GM10248 (cell line): ENCODE data around the gene SIDT1.

ENCODE experiments used
- CTCF ChIA-PET: fragments of 300-600 bp; sonication (Branson Sonifier 250); formaldehyde crosslinking; extraction: SDS; loops from one replicate; lab custom pipeline; 2021; ENCODE audit warnings: antibody characterized with exemption; lab: Yijun Ruan, JAX
- POLR2A ChIA-PET: fragments of 350-650 bp; sonication (Branson Sonifier 250); formaldehyde crosslinking; extraction: SDS; loops from one replicate; lab custom pipeline; 2020; ENCODE audit warnings: antibody characterized with exemption; lab: Yijun Ruan, JAX
- DNase-seq: peaks from one replicate; pipeline ENCODE4 v3.0.0; 2012; ENCODE audit errors: extremely low spot score
- CTCF ChIP-seq: IDR thresholded peaks from 2 replicates; pipeline ENCODE4 v1.5.1; 2012; ENCODE audit warnings: mild to moderate bottlenecking, low read depth; ENCODE audit errors: extremely low read depth, missing control alignments, control extremely low read depth

The SIDT1 gene

GRCh38 chr3:113589971-113590370 lies 57.6 kb downstream of the SIDT1 start:
- CTCF ChIA-PET = interaction anchor here (0.8 to 2.7 kb wide), 6 partner anchors 12 to 104 kb away, joined by 3 to 12 read pairs (median 3); partner anchors contain the start of gene SPICE1
- TF ChIP-seq CTCF = no peak
- no peak for DNase-seq
- POLR2A ChIA-PET = no interaction called here

- CTCF ChIA-PET = no interaction called here
- TF ChIP-seq CTCF = no peak
These were observed 58.6 kb downstream of the SIDT1 start for GRCh38 chr3:113590983-113591382.

GRCh38 chr3:113594066-113594465 lies 61.7 kb downstream of the SIDT1 start:
- TF ChIP-seq CTCF = no peak
- CTCF ChIA-PET = interaction anchor here (1.8 to 3.0 kb wide), 2 partner anchors 17 to 22 kb away, joined by 6 to 10 read pairs; no protein-coding TSS in a partner anchor
- DNase-seq = no peak
- POLR2A ChIA-PET = no interaction called here

More at GRCh38 chr3:113590983-113591382, 58.6 kb downstream of the SIDT1 start:
- no peak for DNase-seq
- POLR2A ChIA-PET = no interaction called here

GRCh38 chr3:113597596-113598354 lies 65.4 kb downstream of the SIDT1 start:
- ChIA-PET CTCF (interaction anchor here (1.4 to 3.0 kb wide), 4 partner anchors 9 to 163 kb away, joined by 3 to 10 read pairs (median 8); no protein-coding TSS in a partner anchor), POLR2A (no interaction called here)
- no peak for DNase-seq
- TF ChIP-seq CTCF = no peak

DNA sequence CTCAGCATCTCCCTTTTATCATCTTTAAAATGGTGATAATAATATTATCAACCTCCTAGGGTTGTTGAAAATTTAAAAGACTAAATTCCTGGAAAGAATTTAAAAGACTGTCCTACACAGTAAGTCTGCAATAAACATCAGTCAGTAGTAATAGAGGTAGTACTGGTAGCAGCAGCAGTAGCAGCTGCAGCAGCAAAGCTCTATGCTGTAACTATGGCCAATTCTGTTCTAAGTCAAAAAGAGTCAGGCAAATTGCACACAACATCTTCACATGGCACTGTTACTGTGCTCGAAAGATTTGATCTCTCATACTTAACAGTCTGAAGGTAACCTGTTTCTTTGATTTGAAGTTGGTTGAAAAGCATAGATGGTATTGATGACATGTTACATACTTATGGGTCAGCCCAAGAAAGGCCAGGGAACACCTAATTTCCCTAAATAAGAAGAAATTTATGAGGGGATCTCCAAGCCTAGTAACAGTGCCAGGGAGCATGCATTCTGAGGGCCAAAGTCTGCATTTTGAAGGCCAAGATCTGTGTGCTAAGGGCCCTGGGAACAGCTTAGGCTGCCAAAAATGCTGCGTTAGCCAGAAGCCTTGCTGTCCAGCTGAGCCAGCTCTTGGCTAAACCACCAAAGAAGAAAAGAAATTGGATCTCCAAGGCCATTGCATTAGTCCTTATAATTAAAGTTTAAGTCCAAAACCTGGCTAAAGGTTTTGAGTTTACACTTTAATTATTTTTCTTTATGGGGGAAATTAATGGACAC lies 68.2 kb downstream of the SIDT1 start:
- no peak for TF ChIP-seq CTCF
- CTCF ChIA-PET = interaction anchor here (0.9 to 2.5 kb wide), 3 partner anchors 23 to 47 kb away, joined by 3 to 8 read pairs (median 4); no protein-coding TSS in a partner anchor
- no peak for DNase-seq
- POLR2A ChIA-PET = no interaction called here

GRCh38 chr3:113601240-113601639 lies 68.9 kb downstream of the SIDT1 start:
- ChIA-PET CTCF (interaction anchor here (1.4 to 2.5 kb wide), 3 partner anchors 12 to 47 kb away, joined by 3 to 8 read pairs (median 4); no protein-coding TSS in a partner anchor), POLR2A (no interaction called here)
- TF ChIP-seq CTCF = no peak
- no peak for DNase-seq
